ENCODE measurements around the gene SRP54. TPM values are rescaled to one million over a fixed set of nuclear protein-coding genes. Genes with fewer than 3 reads are reported as not detected.
A peak's percentile ranks its signal among the peaks of the same experiment; 100 is the strongest.

SRP54 gene
- total RNA-seq, 1 donor from 2014 or later = 105 TPM

DNA sequence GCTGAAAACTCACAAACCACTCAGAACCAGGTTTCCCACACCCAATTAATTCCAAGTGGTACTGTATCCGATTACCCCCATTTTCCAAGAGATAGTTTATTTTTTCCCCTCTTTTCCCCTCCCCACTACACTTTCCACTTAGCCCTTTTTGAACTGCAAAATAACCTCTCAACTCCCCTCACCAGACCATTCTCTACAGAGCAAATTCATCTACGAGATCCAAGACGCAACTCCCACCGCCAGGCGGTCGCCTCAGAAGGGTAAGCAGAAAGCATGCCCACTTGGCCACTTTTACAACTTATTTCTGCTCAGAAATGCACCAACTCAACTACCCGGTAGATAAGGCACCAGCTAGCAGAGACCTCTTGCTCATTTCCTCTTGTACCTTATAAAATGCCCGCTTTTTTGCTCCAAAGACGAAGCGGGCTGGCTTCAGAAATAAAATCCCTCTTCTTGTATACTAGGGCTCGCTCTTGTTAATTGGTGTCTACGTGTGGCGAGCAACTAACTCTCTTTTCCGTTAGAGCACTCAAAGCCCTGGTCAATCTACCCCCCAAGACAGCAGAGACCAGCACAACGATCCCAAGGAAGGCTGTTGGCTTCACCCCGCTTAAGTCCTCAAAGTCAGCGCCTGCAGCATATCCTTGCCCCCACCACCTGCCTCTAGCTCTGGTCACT, 910 bp upstream of the SRP54 start:
- H4K20me1 ChIP-seq (ENCODE audit: low read depth) = peaks cover 23% of the 10 kb centered on the region
- H3K27me3 ChIP-seq = no peaks in the 10 kb centered on the region
- TF ChIP-seq, protein P1, sequence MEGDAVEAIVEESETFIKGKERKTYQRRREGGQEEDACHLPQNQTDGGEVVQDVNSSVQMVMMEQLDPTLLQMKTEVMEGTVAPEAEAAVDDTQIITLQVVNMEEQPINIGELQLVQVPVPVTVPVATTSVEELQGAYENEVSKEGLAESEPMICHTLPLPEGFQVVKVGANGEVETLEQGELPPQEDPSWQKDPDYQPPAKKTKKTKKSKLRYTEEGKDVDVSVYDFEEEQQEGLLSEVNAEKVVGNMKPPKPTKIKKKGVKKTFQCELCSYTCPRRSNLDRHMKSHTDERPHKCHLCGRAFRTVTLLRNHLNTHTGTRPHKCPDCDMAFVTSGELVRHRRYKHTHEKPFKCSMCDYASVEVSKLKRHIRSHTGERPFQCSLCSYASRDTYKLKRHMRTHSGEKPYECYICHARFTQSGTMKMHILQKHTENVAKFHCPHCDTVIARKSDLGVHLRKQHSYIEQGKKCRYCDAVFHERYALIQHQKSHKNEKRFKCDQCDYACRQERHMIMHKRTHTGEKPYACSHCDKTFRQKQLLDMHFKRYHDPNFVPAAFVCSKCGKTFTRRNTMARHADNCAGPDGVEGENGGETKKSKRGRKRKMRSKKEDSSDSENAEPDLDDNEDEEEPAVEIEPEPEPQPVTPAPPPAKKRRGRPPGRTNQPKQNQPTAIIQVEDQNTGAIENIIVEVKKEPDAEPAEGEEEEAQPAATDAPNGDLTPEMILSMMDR (IDR thresholded peaks at IDR 0.05) = peak; percentile 35
- TF ChIP-seq EZH2phosphoT487 (IDR thresholded peaks at IDR 0.05) = no peak
- H3K4me2 ChIP-seq = peak overlapping the region; percentile 88
- peak; percentile 64 for DNase-seq (ENCODE audit: low spot score)
- no peaks in the 10 kb centered on the region for H3K4me1 ChIP-seq
- no peaks in the 10 kb centered on the region for H3K9me3 ChIP-seq (ENCODE audit: low read depth)
- H3K4me3 Mint-ChIP-seq = no peak overlapping the region
- H2AFZ ChIP-seq (replicated peaks) = peak overlapping the region; percentile 78
- H3K27ac ChIP-seq = peak overlapping the region; percentile 98
- H3K27ac Mint-ChIP-seq = no peak overlapping the region
- H3F3A ChIP-seq (ENCODE audit: low read depth) = peaks cover 22% of the 10 kb centered on the region
- H3K4me3 ChIP-seq = peak overlapping the region; percentile 62
- peak overlapping the region; percentile 49 for H3K9ac ChIP-seq
- H3K4me1 Mint-ChIP-seq = peaks cover 18% of the 10 kb centered on the region
- H3K9me3 Mint-ChIP-seq = no peaks in the 10 kb centered on the region
- H3K27me3 Mint-ChIP-seq (ENCODE audit: insufficient read depth, low read depth) = peaks cover 2% of the 10 kb centered on the region
- H3K36me3 ChIP-seq = no peaks in the 10 kb centered on the region
- H3K36me3 Mint-ChIP-seq = peaks cover 3% of the 10 kb centered on the region
- peaks cover 70% of the 10 kb centered on the region for H3K79me2 ChIP-seq (ENCODE audit: low read depth)

- H3K4me3 ChIP-seq = peak overlapping the region; percentile 62
- TF ChIP-seq EZH2phosphoT487 (IDR thresholded peaks at IDR 0.05) (no peak), EZH2 (IDR thresholded peaks at IDR 0.05) (no peak)
- TF ChIP-seq, protein P1 (IDR thresholded peaks at IDR 0.05) = no peak
- Mint-ChIP-seq H3K4me3 (no peak overlapping the region), H3K9me3 (no peaks in the 10 kb centered on the region), H3K4me1 (peaks cover 18% of the 10 kb centered on the region), H3K36me3 (peaks cover 3% of the 10 kb centered on the region), H3K27ac (no peak overlapping the region), H3K27me3 (ENCODE audit: insufficient read depth, low read depth) (peaks cover 2% of the 10 kb centered on the region)
- H3F3A ChIP-seq (ENCODE audit: low read depth) = peaks cover 22% of the 10 kb centered on the region
- DNase-seq (ENCODE audit: low spot score) = no peak
- peaks cover 33% of the 10 kb centered on the region for H4K20me1 ChIP-seq (ENCODE audit: low read depth)
- H3K27me3 ChIP-seq = no peaks in the 10 kb centered on the region
- H3K79me2 ChIP-seq (ENCODE audit: low read depth) = peaks cover 81% of the 10 kb centered on the region
- H3K9me3 ChIP-seq (ENCODE audit: low read depth) = no peaks in the 10 kb centered on the region
- no peaks in the 10 kb centered on the region for H3K4me1 ChIP-seq
- H3K4me2 ChIP-seq = peak overlapping the region; percentile 88
- peak overlapping the region; percentile 97 for H2AFZ ChIP-seq (replicated peaks)
- H3K9ac ChIP-seq = peak overlapping the region; percentile 73
- H3K36me3 ChIP-seq = no peaks in the 10 kb centered on the region
- peak overlapping the region; percentile 98 for H3K27ac ChIP-seq
Measured at GRCh38 chr14:34983148-34983760, 462 bp downstream of the SRP54 start.

DNA sequence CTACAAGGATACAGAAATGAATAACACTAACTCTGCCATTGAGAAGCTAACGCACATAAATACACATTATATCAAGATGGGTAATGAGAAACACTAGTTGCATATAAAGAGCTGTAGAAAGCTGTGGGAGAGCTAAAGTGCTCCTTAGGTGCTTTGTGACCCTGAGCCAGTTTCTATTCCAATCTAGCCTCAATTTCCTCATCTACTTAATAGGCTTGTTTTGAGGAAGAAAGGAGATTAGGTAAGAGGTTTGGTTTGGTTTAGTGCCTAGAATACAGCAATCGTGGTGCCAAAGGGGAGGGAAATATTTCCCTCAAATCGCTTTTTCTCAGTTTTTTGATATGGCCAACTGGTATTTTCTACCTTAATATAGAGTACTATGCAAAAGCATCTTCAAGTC, 994 bp downstream of the SRP54 start:
- Histone ChIP-seq H3K9ac (peak overlapping the region; percentile 73), H3K27me3 (no peaks in the 10 kb centered on the region), H3K79me2 (ENCODE audit: low read depth) (peaks cover 81% of the 10 kb centered on the region), H3K27ac (no peak overlapping the region), H4K20me1 (ENCODE audit: low read depth) (peaks cover 31% of the 10 kb centered on the region), H3K9me3 (ENCODE audit: low read depth) (no peaks in the 10 kb centered on the region), H3K4me2 (peak overlapping the region; percentile 88), H3K36me3 (no peaks in the 10 kb centered on the region), H3K4me3 (peak overlapping the region; percentile 62), H2AFZ (replicated peaks) (no peak overlapping the region), H3F3A (ENCODE audit: low read depth) (peaks cover 22% of the 10 kb centered on the region), H3K4me1 (no peaks in the 10 kb centered on the region)
- Mint-ChIP-seq H3K36me3 (peaks cover 3% of the 10 kb centered on the region), H3K9me3 (no peaks in the 10 kb centered on the region), H3K27me3 (ENCODE audit: insufficient read depth, low read depth) (peaks cover 2% of the 10 kb centered on the region), H3K4me1 (peaks cover 18% of the 10 kb centered on the region), H3K4me3 (no peak overlapping the region), H3K27ac (no peak overlapping the region)
- no peak for DNase-seq (ENCODE audit: low spot score)
- TF ChIP-seq EZH2 (IDR thresholded peaks at IDR 0.05) = no peak
- TF ChIP-seq, protein P1 (IDR thresholded peaks at IDR 0.05) = no peak
- no peak for TF ChIP-seq EZH2phosphoT487 (IDR thresholded peaks at IDR 0.05)

Data from neural progenitor cell (in vitro differentiated cells).